ENCODE results near the gene BSG.

Gene BSG

DNA sequence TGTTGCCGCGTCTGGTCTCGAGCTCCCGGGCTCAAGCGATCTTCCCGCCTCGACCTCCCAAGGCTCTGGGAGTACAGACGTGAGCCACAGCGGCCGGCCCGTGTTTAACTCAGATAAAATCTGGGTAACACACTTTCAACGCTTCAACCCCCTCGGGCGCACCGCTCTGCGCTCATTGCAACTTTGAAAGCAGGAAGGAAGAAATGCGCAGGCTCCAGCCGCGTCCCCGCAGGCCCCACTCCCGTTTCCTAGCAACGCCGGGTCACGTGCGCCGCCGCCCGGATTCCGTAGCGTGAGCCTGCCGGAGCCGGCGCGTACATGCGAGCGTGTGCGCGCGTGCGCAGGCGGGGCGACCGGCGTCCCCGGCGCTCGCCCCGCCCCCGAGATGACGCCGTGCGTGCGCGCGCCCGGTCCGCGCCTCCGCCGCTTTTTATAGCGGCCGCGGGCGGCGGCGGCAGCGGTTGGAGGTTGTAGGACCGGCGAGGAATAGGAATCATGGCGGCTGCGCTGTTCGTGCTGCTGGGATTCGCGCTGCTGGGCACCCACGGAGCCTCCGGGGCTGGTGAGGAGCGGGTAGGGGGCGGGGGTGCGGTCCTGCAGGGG lies at the start of gene BSG:
BSG (plus strand) TSS at position 457 of the 603 bp plus-strand sequence; CDS start at position 496, 39 bp downstream.
- DNase-seq (ENCODE audit: low read depth), result peak; percentile 92

DNA sequence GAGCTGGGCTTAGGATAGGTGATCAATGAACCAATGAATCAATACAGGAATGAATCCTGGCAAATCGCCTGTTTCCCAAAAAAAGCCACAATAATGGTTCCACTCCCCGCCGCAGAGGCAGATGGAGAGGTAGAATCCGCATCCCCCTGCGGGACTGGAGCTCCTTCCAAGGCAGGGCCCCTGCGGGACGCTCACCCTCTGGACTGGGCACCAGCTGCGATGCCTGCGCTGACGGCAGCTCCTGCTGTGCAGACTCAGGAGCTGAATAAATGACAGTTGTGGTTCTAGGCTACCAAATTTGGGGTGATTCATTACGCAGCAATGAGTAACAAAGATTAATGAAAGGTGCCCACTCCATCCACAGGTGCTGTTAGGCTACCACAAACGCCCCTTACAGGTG lies 49.7 kb upstream of the BSG start:
- DNase-seq (ENCODE audit: low read depth), result no peak

DNA sequence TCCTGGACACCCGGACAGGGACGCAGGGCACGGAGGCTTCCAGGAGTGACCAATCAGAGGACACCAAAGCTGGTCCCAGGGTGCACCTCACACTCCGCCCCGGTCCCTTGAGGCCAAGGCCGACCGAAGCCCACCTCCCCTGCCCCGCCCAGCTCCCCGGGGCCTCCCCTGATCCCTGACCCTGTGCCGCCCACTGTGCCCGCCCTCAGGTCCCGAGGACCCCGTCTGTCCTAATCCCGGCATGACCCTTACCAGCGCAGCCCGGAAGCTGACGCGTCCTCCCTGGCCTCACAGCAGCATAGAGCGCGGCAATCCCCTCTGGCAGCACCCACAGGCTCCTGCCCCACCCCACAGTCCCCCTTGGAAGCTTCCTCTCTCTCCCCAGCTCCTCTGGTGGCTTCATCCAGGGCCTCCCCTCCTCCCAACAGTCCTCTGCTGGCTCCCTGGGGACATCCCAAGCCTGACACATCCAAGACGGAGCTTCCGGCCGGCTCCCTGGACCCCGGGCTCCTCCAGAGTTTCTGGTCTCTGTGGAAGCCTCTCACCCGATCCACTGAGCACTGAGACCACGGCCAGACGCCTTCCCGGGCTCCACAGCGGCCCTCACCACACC lies 48.2 kb upstream of the BSG start:
- DNase-seq (ENCODE audit: low read depth), result no peak

DNA sequence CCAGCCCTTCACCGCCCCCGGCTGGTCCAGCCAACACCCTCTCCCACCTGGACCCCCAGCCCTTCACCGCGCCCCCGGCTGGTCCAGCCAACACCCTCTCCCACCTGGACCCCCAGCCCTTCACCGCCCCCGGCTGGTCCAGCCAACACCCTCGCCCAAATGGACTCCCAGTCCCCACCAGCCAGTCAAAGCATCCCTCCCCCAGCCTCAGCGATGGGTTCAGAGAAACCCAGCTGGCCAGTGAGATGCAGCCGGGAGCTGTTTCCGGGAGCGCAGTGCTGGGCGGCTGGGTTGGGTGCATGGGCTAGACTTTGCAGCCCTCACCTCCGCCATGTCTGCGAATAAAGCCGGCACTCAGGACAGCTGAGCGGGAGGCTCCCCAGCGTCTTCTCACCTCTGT lies 47.4 kb upstream of the BSG start:
- no peak for DNase-seq (ENCODE audit: low read depth)

DNA sequence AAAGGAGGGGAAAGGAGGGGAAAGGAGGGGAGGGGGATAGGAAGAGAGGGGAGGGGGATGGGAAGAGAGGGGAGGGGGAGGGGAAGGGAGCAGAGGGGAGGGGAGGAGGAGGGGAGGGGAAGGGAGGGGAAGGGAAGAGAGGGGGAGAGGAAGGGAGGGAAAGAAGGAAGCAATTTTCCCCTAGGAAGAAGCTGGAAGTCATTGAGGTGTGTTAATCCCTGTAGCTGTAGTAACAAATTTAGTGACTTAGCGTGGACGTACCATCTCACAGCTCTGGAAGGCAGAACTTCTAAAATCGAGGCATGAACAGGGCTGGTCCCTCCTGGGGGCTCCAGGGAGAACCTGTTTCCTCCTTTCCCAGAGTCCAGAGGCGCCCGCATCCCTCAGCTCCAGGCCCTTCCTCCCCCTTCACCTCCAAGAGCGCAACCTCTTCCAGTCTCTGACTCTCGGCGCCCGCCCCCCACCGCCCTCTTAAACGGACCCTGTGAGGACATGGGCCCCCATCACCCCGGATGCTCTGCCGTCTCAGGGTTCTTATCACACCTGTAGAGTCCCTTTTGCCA lies 46.5 kb upstream of the BSG start:
- no peak for DNase-seq (ENCODE audit: low read depth)

- DNase-seq (ENCODE audit: low read depth), result no peak
These were observed 42.0 kb upstream of the BSG start for GRCh38 chr19:530134-531008.

DNA sequence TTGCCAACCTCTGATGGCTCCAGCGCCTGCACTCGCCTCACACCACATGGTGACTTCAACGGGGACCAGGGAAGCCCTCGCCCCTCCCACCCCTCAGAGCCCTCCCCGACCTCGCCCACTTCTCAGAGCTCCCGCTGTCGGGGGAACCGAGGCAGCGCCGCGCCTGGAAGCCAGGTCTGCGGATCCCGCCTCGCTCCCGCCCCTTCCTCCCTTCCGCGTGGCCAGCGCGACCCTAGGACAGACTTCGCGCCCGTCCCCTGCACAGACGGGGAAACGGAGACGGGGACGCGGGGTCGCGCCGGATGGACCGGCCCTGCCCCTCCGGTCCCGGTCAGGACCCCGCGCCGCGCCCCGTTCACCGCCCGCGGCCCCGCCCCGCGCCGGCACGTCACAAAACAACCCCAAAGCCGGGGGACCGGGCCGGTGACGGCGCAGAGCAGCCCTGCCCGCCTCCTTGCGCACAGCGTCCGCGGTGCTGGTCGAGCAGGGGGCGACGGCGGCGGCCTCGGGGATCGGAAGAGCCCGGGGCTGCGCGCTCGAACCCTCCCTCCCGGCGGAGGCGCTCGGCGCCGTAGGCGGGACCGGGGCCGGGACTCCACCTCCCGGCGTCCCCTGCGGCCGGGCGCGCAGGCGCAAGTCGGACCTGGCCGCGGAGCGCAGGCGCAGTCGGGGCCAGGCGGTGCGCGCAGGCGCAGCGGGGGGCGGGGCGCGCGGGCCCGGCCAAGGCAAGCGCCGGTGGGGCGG lies 41.2 kb upstream of the BSG start:
- DNase-seq (ENCODE audit: low read depth), result peak; percentile 48

DNA sequence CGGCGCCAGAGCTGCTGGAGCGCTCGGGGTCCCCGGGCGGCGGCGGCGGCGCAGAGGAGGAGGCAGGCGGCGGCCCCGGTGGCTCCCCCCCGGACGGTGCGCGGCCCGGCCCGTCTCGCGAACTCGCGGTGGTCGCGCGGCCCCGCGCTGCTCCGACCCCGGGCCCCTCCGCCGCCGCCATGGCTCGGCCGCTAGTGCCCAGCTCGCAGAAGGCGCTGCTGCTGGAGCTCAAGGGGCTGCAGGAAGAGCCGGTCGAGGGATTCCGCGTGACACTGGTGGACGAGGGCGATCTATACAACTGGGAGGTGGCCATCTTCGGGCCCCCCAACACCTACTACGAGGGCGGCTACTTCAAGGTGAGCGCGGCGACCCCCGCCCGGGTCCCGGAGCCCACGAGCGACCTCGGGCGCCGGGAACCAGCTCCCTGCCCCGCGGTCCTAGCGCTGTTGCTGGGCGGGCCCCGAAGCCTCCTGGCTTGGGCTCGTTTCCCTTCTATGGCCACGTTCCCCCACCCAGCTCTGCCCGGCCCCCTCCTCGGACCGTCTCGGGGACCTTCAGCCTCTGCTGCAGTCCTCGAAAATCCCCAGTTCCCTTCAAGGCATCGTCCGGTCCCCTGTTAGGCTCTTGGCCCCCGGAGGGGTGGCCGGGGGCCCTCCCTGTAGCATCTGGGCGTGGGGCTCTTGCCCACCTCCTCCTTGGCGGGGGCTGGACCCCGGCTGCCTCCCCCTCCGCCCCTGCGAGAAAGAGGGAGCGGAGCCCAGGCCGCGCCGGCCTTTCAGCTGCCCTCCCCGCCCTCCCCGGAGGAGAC lies 40.4 kb upstream of the BSG start, which contains the start of gene CDC34:
CDC34 (plus strand) TSS at position 8 of the 808 bp plus-strand sequence; CDS start at position 180, 172 bp downstream.
- no peak for DNase-seq (ENCODE audit: low read depth)

GRCh38 chr19:532561-533363 lies 39.6 kb upstream of the BSG start:
- peak; percentile 58 for DNase-seq (ENCODE audit: low read depth)

- no peak for DNase-seq (ENCODE audit: low read depth)
These were observed 38.9 kb upstream of the BSG start for GRCh38 chr19:533364-534058.

- DNase-seq (ENCODE audit: low read depth), result no peak
These were observed 38.3 kb upstream of the BSG start for GRCh38 chr19:534088-534487.

GRCh38 chr19:535017-535835 lies 37.2 kb upstream of the BSG start:
- DNase-seq (ENCODE audit: low read depth), result no peak

DNA sequence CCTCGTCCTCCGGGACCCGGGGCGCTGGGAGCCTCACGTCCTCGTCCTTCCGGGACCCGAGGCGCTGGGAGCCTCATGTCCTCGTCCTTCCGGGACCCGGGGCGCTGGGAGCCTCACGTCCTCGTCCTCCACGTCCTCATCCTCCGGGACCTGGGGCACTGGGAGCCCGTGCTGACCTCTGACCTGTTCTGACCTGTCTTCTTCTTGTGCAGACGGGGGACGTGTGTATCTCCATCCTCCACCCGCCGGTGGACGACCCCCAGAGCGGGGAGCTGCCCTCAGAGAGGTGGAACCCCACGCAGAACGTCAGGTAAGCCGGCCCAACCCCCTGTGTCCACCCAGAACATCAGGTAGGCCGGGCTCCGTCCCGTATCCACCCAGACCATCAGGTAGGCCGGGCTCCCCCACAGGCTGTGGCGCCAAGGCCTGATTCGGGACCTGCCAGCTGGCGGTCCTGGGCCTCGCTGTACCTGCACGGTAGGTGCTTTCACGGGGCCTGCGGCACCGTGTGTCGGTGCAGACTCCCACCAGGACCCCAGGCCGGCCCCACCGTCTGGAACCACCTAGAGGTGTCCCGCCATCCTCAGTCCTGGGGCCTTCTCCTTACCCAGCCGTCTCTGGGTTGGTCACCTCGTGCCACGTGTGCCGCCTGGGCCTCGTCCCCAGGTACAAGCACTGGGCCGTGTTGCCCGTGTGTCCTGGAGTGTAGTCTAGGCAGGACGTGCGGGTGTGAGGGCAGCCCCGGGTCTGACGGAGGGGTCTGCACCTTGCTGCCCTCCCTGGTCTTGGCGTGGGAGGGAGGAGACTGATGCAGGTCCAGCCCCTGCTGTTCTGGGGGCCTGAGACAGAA lies 36.1 kb upstream of the BSG start:
- DNase-seq (ENCODE audit: low read depth), result no peak

GRCh38 chr19:536881-537404 lies 35.5 kb upstream of the BSG start:
- DNase-seq (ENCODE audit: low read depth), result no peak

- no peak for DNase-seq (ENCODE audit: low read depth)
These were observed 33.6 kb upstream of the BSG start for GRCh38 chr19:538641-539428.

- no peak for DNase-seq (ENCODE audit: low read depth)
These were observed 32.9 kb upstream of the BSG start for GRCh38 chr19:539429-540030.
